ENCODE measurements around the gene TRIM72.
"Not testable (repeated sequence)": the region's sequence is repeated elsewhere in the genome, so short reads cannot be mapped to it uniquely, and the experiment has no call there.

TRIM72 gene

DNA sequence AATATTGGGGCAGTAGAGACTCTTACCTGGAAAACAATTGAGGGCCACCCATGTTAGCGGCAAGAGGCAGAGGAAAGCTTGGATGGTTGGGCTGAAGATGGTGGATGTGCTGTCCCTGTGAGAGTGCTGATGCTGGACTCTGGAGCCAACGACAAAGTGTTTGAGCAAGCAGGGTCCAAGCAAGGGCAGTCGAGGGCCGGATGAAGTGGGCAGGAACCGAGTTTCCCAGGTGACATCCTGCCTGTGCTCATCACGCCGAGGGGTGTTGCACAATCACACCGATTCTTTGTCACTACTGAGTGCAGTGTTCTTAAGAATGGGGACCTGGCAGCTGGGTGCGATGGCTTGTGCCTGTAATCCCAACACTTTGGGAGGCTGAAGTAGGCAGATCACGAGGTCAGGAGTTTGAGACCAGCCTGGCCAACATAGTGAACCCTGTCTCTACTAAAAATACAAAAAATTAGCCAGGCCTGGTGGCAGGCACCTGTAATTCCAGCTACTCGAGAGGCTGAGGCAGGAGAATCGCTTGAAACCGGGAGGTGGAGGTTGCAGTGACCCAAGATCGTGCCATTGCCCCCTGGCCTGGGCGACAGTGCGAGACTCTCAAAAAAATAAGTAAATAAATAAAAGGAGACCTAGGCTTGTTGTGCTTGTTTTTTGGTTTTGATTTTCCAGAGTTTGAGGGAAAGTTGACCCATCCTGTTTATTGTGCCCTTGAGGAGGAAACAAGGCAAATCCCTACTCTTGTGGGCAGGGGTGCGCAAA is 17.4 kb upstream of the TRIM72 start:
- Histone ChIP-seq H3K4me3 (no peak overlapping the region), H4K20me1 (peaks cover 89 to 100% (median 100%) of the 10 kb centered on the region in 11 experiments), H3K9me3 (replicated peaks in 1 of 11) (no peaks in the 10 kb centered on the region), H3K27ac (no peak overlapping the region), H3K36me3 (peaks cover 74 to 95% (median 83%) of the 10 kb centered on the region in 11 experiments), H3K27me3 (no peaks in the 10 kb centered on the region), H3K4me1 (peaks cover 33 to 83% (median 54%) of the 10 kb centered on the region in 10 experiments), H3K4me2 (peak overlapping the region in 5 of 11 experiments; percentile 4 to 28 (median 12); a peak in 2 of 22 replicates), H3K9ac (peak overlapping the region in 3 of 11 experiments; percentile 23 to 37 (median 29); a peak in 3 of 22 replicates)
- TF ChIP-seq Cebpa-rat (IDR thresholded peaks at IDR 0.05) = peak in 7 of 11 experiments; percentile 22 to 80 (median 47); a peak in 8 of 22 replicates

DNA sequence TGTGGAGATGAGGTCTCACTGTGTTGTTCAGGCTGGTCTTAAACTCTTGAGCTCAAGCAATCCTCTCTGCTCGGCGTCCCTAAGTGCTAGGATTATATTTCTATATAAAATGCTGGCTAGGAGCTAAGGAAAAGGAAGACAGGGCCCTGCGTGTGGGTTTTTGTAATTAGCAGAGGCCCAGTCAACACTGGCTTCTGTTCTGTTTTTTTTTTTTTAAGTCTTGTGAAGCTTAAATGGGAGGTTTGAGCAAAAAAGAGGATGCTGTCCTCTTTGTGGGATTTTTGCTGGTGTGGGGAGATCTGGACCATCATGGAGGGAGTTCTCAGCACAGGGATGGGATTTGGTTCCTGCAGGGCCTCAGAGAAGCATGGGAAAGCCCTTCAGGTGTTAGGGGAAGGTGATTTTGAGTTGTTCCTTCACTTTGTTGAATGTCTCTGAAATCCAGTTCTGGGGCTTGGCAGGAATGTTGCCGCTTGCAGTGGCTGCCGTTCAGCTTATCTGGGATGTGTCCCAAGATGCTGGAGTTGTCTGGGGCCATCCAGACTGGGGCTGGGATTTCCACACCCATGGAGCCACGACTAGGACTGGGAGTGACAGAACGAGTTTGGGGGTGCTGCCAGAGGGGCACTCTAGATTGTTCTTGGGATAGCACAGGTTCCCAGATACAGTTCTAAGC is 15.6 kb upstream of the TRIM72 start:
- no peak for TF ChIP-seq Cebpa-rat (IDR thresholded peaks at IDR 0.05)
- peak overlapping the region in 10 of 11 experiments; percentile 2 to 99 (median 96); a peak in 13 of 22 replicates for H3K4me2 ChIP-seq
- H3K27ac ChIP-seq = peak overlapping the region in 1 of 11 experiments; percentile 2; a peak in 1 of 22 replicates
- peaks cover 55 to 78% (median 65%) of the 10 kb centered on the region in 11 experiments for H3K36me3 ChIP-seq
- no peak overlapping the region for H3K4me3 ChIP-seq
- H3K4me1 ChIP-seq = peaks cover 45 to 86% (median 65%) of the 10 kb centered on the region in 10 experiments
- no peaks in the 10 kb centered on the region for H3K27me3 ChIP-seq
- peaks cover 71 to 87% (median 83%) of the 10 kb centered on the region in 11 experiments for H4K20me1 ChIP-seq
- H3K9ac ChIP-seq = peak overlapping the region in 4 of 11 experiments; percentile 13 to 32 (median 21); a peak in 4 of 22 replicates
- no peaks in the 10 kb centered on the region for H3K9me3 ChIP-seq (replicated peaks in 1 of 11)

DNA sequence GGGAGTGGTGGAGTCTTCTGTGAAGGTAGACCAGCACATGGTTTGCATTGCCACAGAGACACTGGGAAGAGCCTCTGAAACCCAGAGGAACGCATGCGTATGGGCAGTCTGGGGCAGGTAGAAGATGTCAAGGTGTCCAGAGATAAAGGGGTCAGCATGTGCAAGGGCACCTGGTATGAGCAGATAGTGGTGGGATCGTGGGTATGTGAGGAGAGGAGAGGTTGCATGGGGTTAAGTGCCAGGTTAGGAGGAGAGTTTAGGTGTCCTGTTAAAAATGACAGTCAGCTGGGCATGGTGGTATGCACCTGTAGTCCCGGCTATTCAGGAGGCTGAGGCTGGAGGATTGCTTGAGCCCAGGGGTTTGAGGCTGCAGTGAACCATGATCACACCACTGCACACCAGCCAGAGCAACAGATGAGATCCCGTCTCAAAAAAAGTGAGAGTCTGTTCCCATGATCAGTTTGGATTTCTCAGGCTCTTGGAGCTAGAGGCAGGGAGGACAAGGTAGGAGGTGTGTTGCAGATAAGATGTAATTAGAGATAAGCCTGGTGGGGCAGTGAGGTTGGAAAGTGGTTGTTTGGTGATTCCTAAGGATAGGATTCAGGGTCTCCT is 14.4 kb upstream of the TRIM72 start:
- H3K27ac ChIP-seq = no peak overlapping the region
- H3K4me3 ChIP-seq = peak overlapping the region in 1 of 10 experiments; percentile 91; a peak in 2 of 20 replicates
- H3K4me1 ChIP-seq = peaks cover 57 to 91% (median 76%) of the 10 kb centered on the region in 10 experiments
- peaks cover 44 to 66% (median 53%) of the 10 kb centered on the region in 11 experiments for H3K36me3 ChIP-seq
- H3K4me2 ChIP-seq = peak overlapping the region; percentile 92 to 99 (median 96); a peak in 21 of 22 replicates
- peak overlapping the region in 4 of 11 experiments; percentile 9 to 90 (median 55); a peak in 5 of 22 replicates for H3K9ac ChIP-seq
- TF ChIP-seq Cebpa-rat (IDR thresholded peaks at IDR 0.05) = no peak
- H3K27me3 ChIP-seq = no peaks in the 10 kb centered on the region
- no peaks in the 10 kb centered on the region for H3K9me3 ChIP-seq (replicated peaks in 1 of 11)
- peaks cover 59 to 75% (median 71%) of the 10 kb centered on the region in 11 experiments for H4K20me1 ChIP-seq

DNA sequence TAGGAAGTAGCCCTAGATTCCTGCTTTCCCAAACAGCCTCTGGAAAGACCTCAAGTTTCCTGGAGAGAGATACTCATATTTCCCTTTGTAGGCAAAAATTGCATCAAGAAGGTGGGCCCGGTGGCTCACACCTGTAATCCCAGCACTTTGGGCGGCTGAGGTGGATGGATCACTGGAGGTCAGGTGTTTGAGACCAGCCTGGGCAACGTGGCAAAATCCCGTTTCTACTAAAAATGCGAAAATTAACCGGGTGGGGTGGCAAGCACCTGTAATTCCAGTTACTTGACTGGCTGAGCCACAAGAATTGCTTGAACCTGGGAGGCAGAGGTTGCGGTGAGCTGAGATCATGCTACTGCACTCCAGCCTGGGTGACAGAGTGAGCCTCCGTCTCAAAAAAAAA is 13.8 kb upstream of the TRIM72 start:
- H3K4me3 ChIP-seq = peak overlapping the region in 4 of 10 experiments; percentile 79 to 91 (median 83); a peak in 6 of 20 replicates
- not testable (repeated sequence) for H3K27me3 ChIP-seq; H3K9me3 ChIP-seq (replicated peaks in 1 of 11)
- H3K4me1 ChIP-seq = peaks cover 60 to 93% (median 80%) of the 10 kb centered on the region in 10 experiments
- H3K27ac ChIP-seq = peak overlapping the region in 8 of 11 experiments; percentile 8 to 90 (median 46); a peak in 11 of 22 replicates
- peak overlapping the region; percentile 92 to 99 (median 96) for H3K4me2 ChIP-seq
- H4K20me1 ChIP-seq = peaks cover 53 to 69% (median 65%) of the 10 kb centered on the region in 11 experiments
- H3K36me3 ChIP-seq = peaks cover 38 to 60% (median 47%) of the 10 kb centered on the region in 11 experiments
- peak overlapping the region in 8 of 11 experiments; percentile 3 to 90 (median 54); a peak in 10 of 22 replicates for H3K9ac ChIP-seq

DNA sequence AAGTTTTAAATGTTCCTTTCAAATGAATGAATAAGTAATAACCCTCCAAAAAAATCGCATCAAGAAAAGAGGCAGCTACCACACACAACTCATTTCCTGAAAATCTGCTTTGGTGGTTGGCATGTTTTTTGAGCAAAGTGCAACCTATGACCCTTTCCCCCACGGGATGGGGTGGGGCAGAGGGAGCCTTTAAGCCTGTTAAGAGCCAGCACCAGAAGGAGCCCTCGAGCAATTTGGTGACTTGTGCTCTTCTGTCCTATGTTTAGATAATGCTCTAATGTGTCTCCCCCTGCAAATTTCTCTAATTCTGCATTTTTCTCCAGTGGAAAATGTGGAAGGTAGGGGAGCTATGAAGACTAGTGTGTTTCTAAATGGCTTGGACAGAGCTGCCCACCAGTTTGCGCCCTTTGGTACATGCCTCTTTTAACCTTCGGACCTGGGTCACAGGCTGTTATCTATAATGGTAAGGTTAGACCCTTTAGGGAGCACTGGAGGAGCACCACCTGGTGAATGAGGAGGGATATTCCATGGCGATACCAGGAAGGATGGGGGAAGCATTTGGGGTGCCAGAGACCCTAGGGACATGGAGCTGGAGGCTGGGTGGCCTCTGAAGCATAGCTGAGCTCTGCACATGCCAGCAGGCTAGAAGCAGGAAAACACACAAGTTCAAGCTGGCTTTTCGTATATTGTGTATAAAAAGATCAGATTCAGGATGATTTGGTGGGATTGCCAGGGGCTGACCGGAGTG is 12.9 kb upstream of the TRIM72 start:
- peaks cover 60 to 86% (median 79%) of the 10 kb centered on the region in 10 experiments for H3K4me1 ChIP-seq
- H3K9me3 ChIP-seq (replicated peaks in 1 of 11) = no peaks in the 10 kb centered on the region
- peak overlapping the region; percentile 83 to 90 (median 86); a peak in 21 of 22 replicates for H3K9ac ChIP-seq
- peaks cover 45 to 60% (median 56%) of the 10 kb centered on the region in 11 experiments for H4K20me1 ChIP-seq
- peak overlapping the region in 10 of 11 experiments; percentile 72 to 93 (median 88); a peak in 19 of 22 replicates for H3K27ac ChIP-seq
- H3K27me3 ChIP-seq = no peaks in the 10 kb centered on the region
- peak overlapping the region; percentile 92 to 99 (median 96) for H3K4me2 ChIP-seq
- peak overlapping the region; percentile 66 to 91 (median 79) for H3K4me3 ChIP-seq
- no peak for TF ChIP-seq Cebpa-rat (IDR thresholded peaks at IDR 0.05)
- peaks cover 29 to 51% (median 39%) of the 10 kb centered on the region in 11 experiments for H3K36me3 ChIP-seq

DNA sequence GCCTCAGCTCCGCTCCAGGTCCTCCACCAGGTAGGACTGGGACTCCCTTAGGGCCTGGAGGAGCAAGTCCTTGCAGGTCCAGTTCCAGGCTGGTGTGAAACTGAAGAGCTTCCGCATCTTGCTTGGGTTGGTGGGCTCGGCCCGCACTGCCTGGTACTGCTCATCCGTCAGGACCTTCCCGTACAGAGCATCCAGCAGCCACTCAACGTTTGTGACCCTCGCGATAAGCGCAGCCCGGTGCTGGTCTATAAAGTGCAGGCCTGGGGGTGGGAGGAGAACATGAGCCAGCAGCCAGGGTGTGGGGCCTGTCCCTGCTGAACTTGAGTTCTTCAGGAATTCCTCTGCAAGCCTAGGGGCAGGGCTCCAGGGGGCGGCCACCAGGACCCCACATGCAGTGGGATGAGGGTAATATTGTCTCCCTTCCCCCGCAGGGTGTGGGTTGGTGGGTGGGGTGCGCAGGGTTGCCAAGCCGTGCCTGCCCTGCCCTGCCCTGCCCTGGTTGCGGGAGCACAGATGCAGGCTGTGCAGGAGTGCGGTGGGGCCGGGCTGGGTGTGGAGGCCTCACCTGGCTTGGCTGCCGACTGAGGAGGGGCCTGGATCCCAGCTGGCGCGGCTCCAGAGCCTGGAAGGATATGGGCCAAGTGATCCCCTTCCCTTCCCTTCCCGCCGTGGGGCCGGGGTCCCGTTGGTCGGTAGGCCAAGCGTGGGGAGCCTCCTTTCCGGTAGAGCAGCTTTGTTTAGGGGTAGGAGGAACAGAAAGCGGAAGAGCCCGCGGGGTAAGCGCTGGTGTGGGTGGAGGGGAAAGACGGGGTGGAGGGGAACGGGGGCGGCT is 12.1 kb upstream of the TRIM72 start:
- Histone ChIP-seq H3K27me3 (no peaks in the 10 kb centered on the region), H3K4me3 (peak overlapping the region; percentile 66 to 91 (median 79)), H4K20me1 (peaks cover 37 to 52% (median 48%) of the 10 kb centered on the region in 11 experiments), H3K4me2 (peak overlapping the region; percentile 92 to 99 (median 96)), H3K9me3 (replicated peaks in 1 of 11) (no peaks in the 10 kb centered on the region), H3K36me3 (peaks cover 21 to 43% (median 31%) of the 10 kb centered on the region in 11 experiments), H3K9ac (peak overlapping the region; percentile 83 to 90 (median 86)), H3K4me1 (peaks cover 64 to 81% (median 77%) of the 10 kb centered on the region in 10 experiments), H3K27ac (peak overlapping the region; percentile 52 to 93 (median 87); a peak in 21 of 22 replicates)
- TF ChIP-seq Cebpa-rat (IDR thresholded peaks at IDR 0.05) = no peak
